Kidney (tissue), 14 donors: ENCODE measurements around the gene TINAG. TPM values are rescaled to one million over a fixed set of nuclear protein-coding genes. Genes with fewer than 3 reads are reported as not detected.

ENCODE experiments used
- DNase-seq, 5 donors: peaks; one replicate each; pipeline ENCODE4 v3.0.0-alpha.2; 2013 to 2020
- FAIRE-seq: peaks from 2 replicates; lab custom pipeline; 2012; peaks lifted over from hg19 to GRCh38; lab: Jason Lieb, UNC
- H3K27ac ChIP-seq, 2 donors: one replicate each; pipeline ENCODE4 v1.7.0; 2013; ENCODE audit warnings: low read depth in 2 of 2, low read length in 2 of 2, inconsistent platforms in 1 of 2
- H3K27me3 ChIP-seq: one replicate; pipeline ENCODE4 v1.7.1; 2013; ENCODE audit warnings: low read length, inconsistent platforms; ENCODE audit not compliant: control insufficient read depth, insufficient read depth
- H3K36me3 ChIP-seq, 3 donors: one replicate each; pipeline versions ENCODE4 v1.7.0 to v1.7.1; 2013; ENCODE audit warnings: low read length in 3 of 3, control low read depth in 1 of 3, inconsistent platforms in 1 of 3; ENCODE audit not compliant: insufficient read depth in 3 of 3, control insufficient read depth in 2 of 3
- H3K4me1 ChIP-seq, 3 donors: one replicate each; pipeline versions ENCODE4 v1.7.0 to v1.7.1; 2013; ENCODE audit warnings: low read length in 3 of 3, inconsistent platforms in 1 of 3, low read depth in 1 of 3; ENCODE audit not compliant: control insufficient read depth in 2 of 3, insufficient read depth in 2 of 3
- H3K4me3 ChIP-seq, 3 donors: one replicate each; pipeline versions ENCODE4 v1.7.0 to v1.8.1; 2013; ENCODE audit warnings: low read length in 3 of 3, control low read depth in 1 of 3, inconsistent platforms in 1 of 3
- H3K9ac ChIP-seq, 3 donors: one replicate each; pipeline versions ENCODE4 v1.7.0 to v1.7.1; 2013; ENCODE audit warnings: low read length in 3 of 3, control low read depth in 1 of 3, inconsistent platforms in 1 of 3
- H3K9me3 ChIP-seq, 3 donors: one replicate each; pipeline versions ENCODE4 v1.7.0 to v1.7.1; 2013; ENCODE audit warnings: low read length in 3 of 3, control low read depth in 1 of 3, inconsistent platforms in 1 of 3; ENCODE audit not compliant: control insufficient read depth in 2 of 3, insufficient read depth in 1 of 3
- intact Hi-C: fragments of 100-400 bp; cut with DNase I; formaldehyde crosslinking; loops from one replicate; pipeline ENCODE4 v1.11.1; 2022
- polyA plus RNA-seq: library from polyadenylated mRNA; stranded (reverse); fragments of 350-450 nt; fragmentation: Illumina TruSeq; extraction: RNeasy Lipid Tissue Mini Kit (QIAGEN cat#74804); gene quantifications from one replicate; pipeline ENCODE4 v1.2.3, GENCODE V29; 2014; ENCODE audit warnings: low read depth, low replicate concordance; ENCODE audit not compliant: insufficient read depth
- total RNA-seq: library from RNA; stranded (reverse); fragmentation: NEBNext Ultra II Directional; extraction: Animal tissue kit (Norgen Biotek cat#: 25700); gene quantifications from one replicate; pipeline ENCODE4 v1.2.1, GENCODE V29; 2021
- TF ChIP-seq, protein P1 (sequence below): IDR thresholded peaks from 3 replicates; pipeline ENCODE4 v1.5.1; 2012; ENCODE audit warnings: mild to moderate bottlenecking, moderate library complexity, borderline replicate concordance; ENCODE audit not compliant: insufficient read depth; ENCODE audit errors: extremely low read depth
- donor health status: control.
- donor health status: control.
- donor health status: control.
- donor health status: control.
- donor health status: control.
- donor health status: DM: yes; HTN: yes; CAD: no.
- donor health status: Normal renal cell carcinoma (clear cell type).

The TINAG gene
- total and polyA plus RNA-seq, 2 donors from 2014 or later: 22.1 to 73.0 TPM

DNA sequence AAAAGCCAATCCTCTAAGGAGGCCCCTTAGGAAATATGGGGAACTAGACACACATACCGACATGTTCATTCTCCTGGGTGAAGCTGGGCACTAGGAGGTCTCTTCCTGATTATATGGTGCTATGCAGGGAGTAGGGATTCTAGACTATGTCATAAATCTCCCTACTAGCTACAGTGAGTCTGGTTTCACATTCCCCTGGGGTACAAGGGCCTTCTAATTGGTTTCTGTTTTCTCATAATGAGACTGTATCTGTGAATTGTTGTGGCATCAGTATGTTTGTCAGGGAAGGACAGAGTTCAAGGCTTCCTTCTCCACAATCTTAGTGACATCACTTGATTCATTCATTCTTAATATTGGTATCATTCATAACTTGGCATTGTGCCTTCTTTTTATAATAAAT lies 103.5 kb downstream of the TINAG start:
- Histone ChIP-seq H3K27ac (no peak overlapping the region), H3K36me3 (no peaks in the 10 kb centered on the region), H3K4me1 (no peaks in the 10 kb centered on the region), H3K9ac (no peak overlapping the region), H3K9me3 (no peaks in the 10 kb centered on the region), H3K27me3 (no peaks in the 10 kb centered on the region), H3K4me3 (no peak overlapping the region)
- DNase-seq (no peak), FAIRE-seq (no peak)
- intact Hi-C loops: no loop called here
- TF ChIP-seq, protein P1, sequence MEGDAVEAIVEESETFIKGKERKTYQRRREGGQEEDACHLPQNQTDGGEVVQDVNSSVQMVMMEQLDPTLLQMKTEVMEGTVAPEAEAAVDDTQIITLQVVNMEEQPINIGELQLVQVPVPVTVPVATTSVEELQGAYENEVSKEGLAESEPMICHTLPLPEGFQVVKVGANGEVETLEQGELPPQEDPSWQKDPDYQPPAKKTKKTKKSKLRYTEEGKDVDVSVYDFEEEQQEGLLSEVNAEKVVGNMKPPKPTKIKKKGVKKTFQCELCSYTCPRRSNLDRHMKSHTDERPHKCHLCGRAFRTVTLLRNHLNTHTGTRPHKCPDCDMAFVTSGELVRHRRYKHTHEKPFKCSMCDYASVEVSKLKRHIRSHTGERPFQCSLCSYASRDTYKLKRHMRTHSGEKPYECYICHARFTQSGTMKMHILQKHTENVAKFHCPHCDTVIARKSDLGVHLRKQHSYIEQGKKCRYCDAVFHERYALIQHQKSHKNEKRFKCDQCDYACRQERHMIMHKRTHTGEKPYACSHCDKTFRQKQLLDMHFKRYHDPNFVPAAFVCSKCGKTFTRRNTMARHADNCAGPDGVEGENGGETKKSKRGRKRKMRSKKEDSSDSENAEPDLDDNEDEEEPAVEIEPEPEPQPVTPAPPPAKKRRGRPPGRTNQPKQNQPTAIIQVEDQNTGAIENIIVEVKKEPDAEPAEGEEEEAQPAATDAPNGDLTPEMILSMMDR: no peak

DNA sequence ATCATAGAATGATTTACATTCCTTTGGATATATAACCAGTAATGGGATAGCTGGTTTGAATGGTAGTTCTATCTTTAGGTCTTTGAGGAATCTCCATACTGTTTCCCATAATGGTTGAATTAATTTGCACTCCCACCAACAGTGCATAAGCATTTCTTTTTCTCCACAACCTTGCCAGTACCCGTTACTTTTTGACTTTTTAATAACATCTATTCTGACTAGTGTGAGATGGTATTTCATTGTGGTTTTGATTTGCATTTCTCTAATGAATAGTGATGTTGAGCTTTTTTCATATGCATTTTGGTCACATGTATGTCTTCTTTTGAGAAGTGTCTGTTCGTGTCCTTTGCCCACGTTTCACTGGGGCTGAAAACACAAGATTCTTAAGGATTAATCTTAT lies 107.3 kb downstream of the TINAG start:
- H3K36me3 ChIP-seq: no peaks in the 10 kb centered on the region
- DNase-seq (no peak), FAIRE-seq (no peak)
- TF ChIP-seq, protein P1: no peak
- no peaks in the 10 kb centered on the region for H3K4me1 ChIP-seq
- no peaks in the 10 kb centered on the region for H3K9me3 ChIP-seq
- H3K27me3 ChIP-seq: no peaks in the 10 kb centered on the region
- no peak overlapping the region for H3K27ac ChIP-seq
- H3K4me3 ChIP-seq: no peak overlapping the region
- intact Hi-C loops: no loop called here
- no peak overlapping the region for H3K9ac ChIP-seq

DNA sequence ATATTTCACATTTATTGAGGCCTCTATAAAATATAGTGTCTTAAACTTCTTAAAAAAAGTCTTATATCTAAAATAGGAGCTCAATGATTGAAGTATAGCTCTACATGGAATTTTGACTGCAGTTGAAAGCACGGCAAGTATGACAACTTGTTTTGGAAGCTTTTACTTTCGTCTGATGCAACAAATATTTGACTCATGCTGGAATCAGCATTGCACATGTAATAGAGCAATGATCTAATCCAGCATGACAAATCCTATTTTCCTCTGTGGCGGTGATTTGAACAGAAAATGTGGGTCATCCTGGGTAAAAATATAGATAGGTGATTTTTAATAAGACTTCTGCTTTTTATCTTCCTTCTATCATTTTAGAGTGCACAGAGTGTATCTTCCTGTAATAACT lies 111.6 kb downstream of the TINAG start:
- TF ChIP-seq, protein P1: no peak
- H3K27me3 ChIP-seq: no peaks in the 10 kb centered on the region
- no peaks in the 10 kb centered on the region for H3K9me3 ChIP-seq
- no peak overlapping the region for H3K4me3 ChIP-seq
- H3K27ac ChIP-seq: no peak overlapping the region
- FAIRE-seq (no peak), DNase-seq (no peak)
- H3K9ac ChIP-seq: no peak overlapping the region
- no peaks in the 10 kb centered on the region for H3K36me3 ChIP-seq
- intact Hi-C loops: no loop called here
- no peaks in the 10 kb centered on the region for H3K4me1 ChIP-seq

DNA sequence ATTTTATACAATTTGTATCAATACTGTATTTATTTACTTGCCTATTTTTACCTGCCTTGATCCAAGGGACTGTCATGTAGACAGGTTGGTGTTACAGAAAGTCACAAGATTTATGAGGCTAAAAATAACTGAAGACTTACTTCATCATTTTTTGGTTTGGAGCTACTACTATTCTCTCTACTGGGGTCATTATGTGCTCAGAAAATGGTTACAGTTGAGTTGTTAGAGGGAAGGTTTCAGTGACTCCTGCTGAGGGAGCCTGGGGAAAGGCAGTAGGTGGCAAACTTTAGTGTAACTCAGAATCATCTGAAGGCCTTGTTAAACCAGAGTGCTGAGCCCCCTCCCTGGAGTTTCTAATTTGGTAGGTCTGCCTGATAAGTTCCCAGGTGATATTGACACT lies 118.8 kb downstream of the TINAG start:
- H3K4me1 ChIP-seq: no peaks in the 10 kb centered on the region
- FAIRE-seq: no peak

More for the DNA sequence above, 118.8 kb downstream of the TINAG start:
- H3K9me3 ChIP-seq: no peaks in the 10 kb centered on the region
- no peak for DNase-seq
- H3K27me3 ChIP-seq: no peaks in the 10 kb centered on the region
- no peak overlapping the region for H3K4me3 ChIP-seq
- TF ChIP-seq, protein P1: no peak
- H3K36me3 ChIP-seq: no peaks in the 10 kb centered on the region
- intact Hi-C loops: no loop called here
- no peak overlapping the region for H3K27ac ChIP-seq
- H3K9ac ChIP-seq: no peak overlapping the region
